ENCODE measurements around the gene GNAT3.

Gene GNAT3

GRCh38 chr7:80505900-80506500 lies 5.9 kb downstream of the GNAT3 start:
- in situ Hi-C loops (cut with HindIII; ENCODE audit: low sequenced_read_pairs): no loop called here

GRCh38 chr7:80500325-80500724 lies 11.5 kb downstream of the GNAT3 start:
- in situ Hi-C loops (cut with HindIII; ENCODE audit: low sequenced_read_pairs): no loop called here

GRCh38 chr7:80499350-80499953 lies 12.4 kb downstream of the GNAT3 start:
- in situ Hi-C loops (cut with HindIII; ENCODE audit: low sequenced_read_pairs): no loop called here

- in situ Hi-C loops (cut with HindIII; ENCODE audit: low sequenced_read_pairs): no loop called here
These were observed 13.1 kb downstream of the GNAT3 start for GRCh38 chr7:80498481-80499349.

- in situ Hi-C loops (cut with HindIII; ENCODE audit: low sequenced_read_pairs): no loop called here
These were observed 15.3 kb downstream of the GNAT3 start for GRCh38 chr7:80496586-80496985.

GRCh38 chr7:80493121-80493849 lies 18.6 kb downstream of the GNAT3 start:
- in situ Hi-C loops (cut with HindIII; ENCODE audit: low sequenced_read_pairs): no loop called here

GRCh38 chr7:80491462-80491861 lies 20.4 kb downstream of the GNAT3 start:
- in situ Hi-C loops (cut with HindIII; ENCODE audit: low sequenced_read_pairs): no loop called here

GRCh38 chr7:80488851-80489370 lies 23.0 kb downstream of the GNAT3 start:
- in situ Hi-C loops (cut with HindIII; ENCODE audit: low sequenced_read_pairs): no loop called here

GRCh38 chr7:80488406-80488805 lies 23.5 kb downstream of the GNAT3 start:
- in situ Hi-C loops (cut with HindIII; ENCODE audit: low sequenced_read_pairs): no loop called here

- in situ Hi-C loops (cut with HindIII; ENCODE audit: low sequenced_read_pairs): no loop called here
These were observed 26.1 kb downstream of the GNAT3 start for GRCh38 chr7:80485721-80486120.

- in situ Hi-C loops (cut with HindIII; ENCODE audit: low sequenced_read_pairs): no loop called here
These were observed 28.9 kb downstream of the GNAT3 start for GRCh38 chr7:80482950-80483349.

- in situ Hi-C loops (cut with HindIII; ENCODE audit: low sequenced_read_pairs): no loop called here
These were observed 30.5 kb downstream of the GNAT3 start for GRCh38 chr7:80481196-80481884.

GRCh38 chr7:80480566-80480965 lies 31.3 kb downstream of the GNAT3 start:
- in situ Hi-C loops (cut with HindIII; ENCODE audit: low sequenced_read_pairs): no loop called here

GRCh38 chr7:80478683-80479082 lies 33.2 kb downstream of the GNAT3 start:
- in situ Hi-C loops (cut with HindIII; ENCODE audit: low sequenced_read_pairs): no loop called here

- in situ Hi-C loops (cut with HindIII; ENCODE audit: low sequenced_read_pairs): no loop called here
These were observed 35.8 kb downstream of the GNAT3 start for GRCh38 chr7:80476035-80476434.

GRCh38 chr7:80475383-80475782 lies 36.5 kb downstream of the GNAT3 start:
- in situ Hi-C loops (cut with HindIII; ENCODE audit: low sequenced_read_pairs): no loop called here

GRCh38 chr7:80473751-80474150 lies 38.1 kb downstream of the GNAT3 start:
- in situ Hi-C loops (cut with HindIII; ENCODE audit: low sequenced_read_pairs): no loop called here

GRCh38 chr7:80472491-80473200 lies 39.2 kb downstream of the GNAT3 start:
- in situ Hi-C loops (cut with HindIII; ENCODE audit: low sequenced_read_pairs): no loop called here

GRCh38 chr7:80468931-80469714 lies 42.7 kb downstream of the GNAT3 start:
- in situ Hi-C loops (cut with HindIII; ENCODE audit: low sequenced_read_pairs): no loop called here

Measured in DLD1 (cell line).